ENCODE data around the gene PPP1R18. TPM values are rescaled to one million over a fixed set of nuclear protein-coding genes. Genes with fewer than 3 reads are reported as not detected.

The PPP1R18 gene
- total RNA-seq: 100 to 1,000 TPM; 269 to 283 TPM

DNA sequence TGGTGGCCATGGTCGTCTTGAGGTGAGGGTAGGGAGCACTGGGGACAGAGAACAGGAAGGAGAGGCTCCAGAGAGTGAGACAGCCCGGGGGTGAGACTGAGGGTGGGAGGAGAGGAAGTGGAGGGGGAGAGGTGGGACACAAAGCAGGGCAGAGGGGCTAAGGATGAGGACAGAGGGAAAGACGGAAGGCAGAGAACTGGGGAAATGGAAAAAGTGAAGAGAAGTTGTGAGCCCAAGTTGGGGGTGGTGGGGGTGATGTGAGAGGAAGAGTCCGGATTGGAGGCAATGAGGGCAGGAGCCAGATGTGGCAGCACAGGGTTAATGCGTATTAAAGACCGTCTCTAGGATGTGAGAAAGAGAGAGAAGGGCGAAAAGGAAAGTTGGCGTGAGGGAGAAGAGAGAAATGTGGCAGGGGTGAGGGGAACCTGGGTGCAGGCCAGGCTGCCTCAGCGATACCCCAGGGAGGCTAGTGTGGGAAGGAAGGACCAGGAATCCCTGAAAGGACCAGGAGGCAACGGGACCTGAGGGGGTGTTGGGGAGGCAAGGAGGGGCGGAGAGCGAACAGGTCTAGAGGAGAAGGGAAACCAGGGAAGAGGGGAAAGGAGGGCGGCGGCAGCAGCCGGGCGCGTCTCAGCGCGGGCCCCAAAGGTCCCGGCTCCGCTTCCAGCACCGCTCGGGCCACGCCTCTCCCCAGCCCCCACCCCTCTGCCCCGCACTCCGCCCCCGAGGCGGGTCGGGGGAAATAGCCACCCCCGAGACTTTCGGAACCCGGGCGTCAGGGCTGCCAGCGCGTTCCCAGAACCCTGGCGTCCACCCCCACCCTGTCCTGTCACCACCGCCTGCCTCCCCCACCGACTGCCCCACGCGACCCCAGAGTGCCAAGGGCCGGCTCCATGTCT lies at the start of gene PPP1R18:
Gene PPP1R18, minus strand, starts transcription at position 637 of the 899 bp plus-strand sequence. Its CDS starts 627 bp downstream, at position 10.
- Mint-ChIP-seq H3K36me3 (ENCODE audit: low read depth) (peaks cover 70% of the 10 kb centered on the region), H3K27ac (peak within 1 kb of the TSS; percentile 94), H3K9me3 (no peaks in the 10 kb centered on the region), H3K4me1 (peaks cover 37% of the 10 kb centered on the region), H3K4me3 (peak within 1 kb of the TSS; percentile 93), H3K27me3 (no peaks in the 10 kb centered on the region)
- DNase-seq: peak; percentile 87
- CTCF ChIA-PET: interaction anchor here (15.7 kb wide), 1 partner anchor 42 kb away, joined by 626 read pairs; the partner anchor contains the start of genes MDC1 and TUBB
- POLR2A ChIA-PET: interaction anchor here (0.9 to 8.5 kb wide), 8 partner anchors 14 to 129 kb away, joined by 3 to 561 read pairs (median 6); partner anchors contain the start of genes DHX16, MDC1, MRPS18B and TUBB

GRCh38 chr6:30735668-30736314 lies 49.3 kb upstream of the PPP1R18 start:
- Mint-ChIP-seq H3K9me3 (no peaks in the 10 kb centered on the region), H3K27ac (peak overlapping the region; percentile 48), H3K4me3 (peak overlapping the region; percentile 48), H3K27me3 (no peaks in the 10 kb centered on the region), H3K4me1 (peaks cover 75% of the 10 kb centered on the region), H3K36me3 (ENCODE audit: low read depth) (peaks cover 74% of the 10 kb centered on the region)
- POLR2A ChIA-PET: interaction anchor here (1.0 to 5.2 kb wide), 8 partner anchors 10 to 135 kb away, joined by 3 to 23 read pairs (median 7); partner anchors contain the start of genes MDC1 and MRPS18B
- DNase-seq: no peak
- CTCF ChIA-PET: interaction anchor here (1.0 to 25.8 kb wide), 5 partner anchors 13 to 351 kb away, joined by 3 to 626 read pairs (median 4); partner anchors contain the start of gene DHX16

- no peak overlapping the region for H3K27ac Mint-ChIP-seq
Measured at GRCh38 chr6:30732237-30732943, 45.9 kb upstream of the PPP1R18 start.

GRCh38 chr6:30730601-30731435 lies 44.4 kb upstream of the PPP1R18 start:
- Mint-ChIP-seq H3K9me3 (no peaks in the 10 kb centered on the region), H3K4me1 (peaks cover 44% of the 10 kb centered on the region), H3K27me3 (no peaks in the 10 kb centered on the region), H3K4me3 (peak overlapping the region; percentile 35), H3K27ac (peak overlapping the region; percentile 55), H3K36me3 (ENCODE audit: low read depth) (peaks cover 54% of the 10 kb centered on the region)
- ChIA-PET CTCF (interaction anchor here (0.6 to 25.8 kb wide), 57 partner anchors 9 to 361 kb away, joined by 3 to 626 read pairs (median 5); partner anchors contain the start of genes ABCF1, ATAT1, C6orf136 and DHX16), POLR2A (interaction anchor here (0.6 to 16.4 kb wide), 26 partner anchors 9 to 249 kb away, joined by 3 to 561 read pairs (median 5); partner anchors contain the start of genes DHX16, IER3, MDC1 and MRPS18B)
- peak; percentile 90 for DNase-seq

More at GRCh38 chr6:30732237-30732943, 45.9 kb upstream of the PPP1R18 start:
- POLR2A ChIA-PET: interaction anchor here (1.0 to 3.3 kb wide), 6 partner anchors 9 to 190 kb away, joined by 3 to 32 read pairs (median 4); partner anchors contain the start of genes MDC1 and TUBB
- no peaks in the 10 kb centered on the region for H3K27me3 Mint-ChIP-seq
- no peaks in the 10 kb centered on the region for H3K9me3 Mint-ChIP-seq
- H3K36me3 Mint-ChIP-seq (ENCODE audit: low read depth): peaks cover 59% of the 10 kb centered on the region
- DNase-seq: no peak
- no peak overlapping the region for H3K4me3 Mint-ChIP-seq
- CTCF ChIA-PET: interaction anchor here (1.3 to 25.8 kb wide), 14 partner anchors 10 to 355 kb away, joined by 3 to 626 read pairs (median 10); partner anchors contain the start of gene DHX16
- peaks cover 54% of the 10 kb centered on the region for H3K4me1 Mint-ChIP-seq

- H3K27me3 Mint-ChIP-seq: no peaks in the 10 kb centered on the region
- no peak overlapping the region for H3K4me3 Mint-ChIP-seq
- peak overlapping the region; percentile 44 for H3K27ac Mint-ChIP-seq
- no peak for DNase-seq
- ChIA-PET POLR2A (interaction anchor here (0.6 to 16.4 kb wide), 6 partner anchors 9 to 85 kb away, joined by 3 to 561 read pairs (median 6); partner anchors contain the start of genes DHX16 and MDC1), CTCF (interaction anchor here (1.5 to 25.8 kb wide), 2 partner anchors 50 to 246 kb away, joined by 5 to 626 read pairs; partner anchors contain the start of gene DHX16)
- peaks cover 61% of the 10 kb centered on the region for H3K4me1 Mint-ChIP-seq
- H3K36me3 Mint-ChIP-seq (ENCODE audit: low read depth): peaks cover 67% of the 10 kb centered on the region
- H3K9me3 Mint-ChIP-seq: no peaks in the 10 kb centered on the region
Measured at GRCh38 chr6:30727920-30728553, 41.6 kb upstream of the PPP1R18 start.

GRCh38 chr6:30726506-30727413 lies 40.3 kb upstream of the PPP1R18 start:
- Mint-ChIP-seq H3K27me3 (no peaks in the 10 kb centered on the region), H3K9me3 (no peaks in the 10 kb centered on the region), H3K4me1 (peaks cover 56% of the 10 kb centered on the region), H3K36me3 (ENCODE audit: low read depth) (peaks cover 70% of the 10 kb centered on the region), H3K4me3 (no peak overlapping the region), H3K27ac (peak overlapping the region; percentile 29)
- no peak for DNase-seq
- POLR2A ChIA-PET: interaction anchor here (1.1 to 16.4 kb wide), 10 partner anchors 9 to 114 kb away, joined by 3 to 561 read pairs (median 5); partner anchors contain the start of genes DHX16, IER3, MDC1 and MRPS18B
- CTCF ChIA-PET: interaction anchor here (25.8 kb wide), 1 partner anchor 48 kb away, joined by 626 read pairs; the partner anchor contains the start of gene DHX16

- Mint-ChIP-seq H3K4me1 (peaks cover 50% of the 10 kb centered on the region), H3K27me3 (no peaks in the 10 kb centered on the region), H3K36me3 (ENCODE audit: low read depth) (peaks cover 77% of the 10 kb centered on the region), H3K27ac (peak overlapping the region; percentile 61), H3K9me3 (no peaks in the 10 kb centered on the region), H3K4me3 (no peak overlapping the region)
- POLR2A ChIA-PET: interaction anchor here (1.1 to 16.4 kb wide), 8 partner anchors 9 to 113 kb away, joined by 3 to 561 read pairs (median 6); partner anchors contain the start of genes DHX16, IER3 and MDC1
- no peak for DNase-seq
- CTCF ChIA-PET: interaction anchor here (25.8 kb wide), 1 partner anchor 47 kb away, joined by 626 read pairs; the partner anchor contains the start of gene DHX16
Measured at GRCh38 chr6:30725713-30726505, 39.5 kb upstream of the PPP1R18 start.

DNA sequence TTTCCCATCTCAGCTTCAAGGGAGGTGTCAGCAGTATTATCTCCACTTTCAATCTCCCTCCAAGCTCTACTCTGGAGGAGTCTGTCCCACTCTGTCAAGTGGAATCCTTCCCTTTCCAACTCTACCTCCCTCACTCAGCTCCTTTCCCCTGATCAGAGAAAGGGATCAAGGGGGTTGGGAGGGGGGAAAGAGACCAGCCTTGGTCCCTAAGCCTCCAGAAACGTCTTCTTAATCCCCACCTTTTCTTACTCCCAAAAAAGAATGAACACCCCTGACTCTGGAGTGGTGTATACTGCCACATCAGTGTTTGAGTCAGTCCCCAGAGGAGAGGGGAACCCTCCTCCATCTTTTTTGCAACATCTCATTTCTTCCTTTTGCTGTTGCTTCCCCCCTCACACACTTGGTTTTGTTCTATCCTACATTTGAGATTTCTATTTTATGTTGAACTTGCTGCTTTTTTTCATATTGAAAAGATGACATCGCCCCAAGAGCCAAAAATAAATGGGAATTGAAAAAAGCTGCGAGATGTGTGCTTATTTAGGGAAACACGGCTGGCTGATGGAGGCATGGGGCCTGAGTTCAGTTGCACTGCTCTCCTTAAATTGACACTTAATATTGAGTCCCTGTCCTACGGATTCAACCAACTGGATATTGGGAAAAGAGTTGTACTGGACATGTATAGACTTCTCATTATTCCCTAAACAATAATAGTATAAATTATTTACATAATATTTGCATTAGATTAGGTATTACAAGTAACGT lies 38.6 kb upstream of the PPP1R18 start:
- no peaks in the 10 kb centered on the region for H3K27me3 Mint-ChIP-seq
- POLR2A ChIA-PET: interaction anchor here (0.7 to 16.4 kb wide), 9 partner anchors 8 to 110 kb away, joined by 3 to 561 read pairs (median 8); partner anchors contain the start of genes DHX16 and MDC1

More for the DNA sequence above, 38.6 kb upstream of the PPP1R18 start:
- Mint-ChIP-seq H3K27ac (peak overlapping the region; percentile 48), H3K9me3 (no peaks in the 10 kb centered on the region), H3K4me1 (peaks cover 41% of the 10 kb centered on the region), H3K36me3 (ENCODE audit: low read depth) (peaks cover 76% of the 10 kb centered on the region), H3K4me3 (peak overlapping the region; percentile 33)
- no peak for DNase-seq
- CTCF ChIA-PET: interaction anchor here (25.8 kb wide), 1 partner anchor 47 kb away, joined by 626 read pairs; the partner anchor contains the start of gene DHX16

All from activated CD4-positive, alpha-beta memory T cell treated with anti-CD3 and anti-CD28 coated beads, Interleukin-2, amount 10 ng/mL, durations not matched to agents 7 days and 5 days (primary cell).